K562 (cell line): Measurements from ENCODE around the gene TTC33. TPM values are rescaled to one million over a fixed set of nuclear protein-coding genes. Genes with fewer than 3 reads are reported as not detected.

Experiments
- ATAC-seq: fragments of 200-7000 bp; cut with Tn5 transposase; 3 replicates; pipeline ENCODE4 v1.9.1; 2020; ENCODE audit warnings: moderate library complexity
- BruUV-seq: library from RNA; stranded (reverse); fragments of 400-500 nt; replicated peaks from 2 replicates; lab custom pipeline; 2021; lab: Mats Ljungman, UMichigan
- CTCF ChIA-PET: fragments of 300-600 bp; formaldehyde crosslinking; extraction: SDS; loops from one replicate; lab custom pipeline; 2021; ENCODE audit warnings: low intra/inter-chr PET ratio; lab: Yijun Ruan, JAX
- POLR2A ChIA-PET: fragments of 300-600, 350-650 bp; sonication (Branson Sonifier 250); formaldehyde crosslinking; extraction: SDS; loops from one replicate; lab custom pipeline; 2021; ENCODE audit warnings: antibody characterized with exemption, inconsistent platforms; lab: Yijun Ruan, JAX
- DNase-seq, 4 experiments: peaks; one replicate each; pipeline versions ENCODE4 v3.0.0 to v3.0.0-alpha.2; 2011 to 2018; ENCODE audit warnings: low spot score in 3 of 4, mixed read lengths in 3 of 4; ENCODE audit errors: extremely low read depth in 1 of 4
- FAIRE-seq: peaks from 2 replicates; lab custom pipeline; 2011; peaks lifted over from hg19 to GRCh38; lab: Jason Lieb, UNC
- H2AFZ ChIP-seq: 2 replicates; pipeline ENCODE4 v1.6.0; 2011; ENCODE audit warnings: low read depth, low read length, control low read depth, inconsistent platforms
- H3K27ac ChIP-seq: fragments of 200-600 bp; 3 replicates; pipeline ENCODE4 v1.8.0; 2011; ENCODE audit warnings: low read depth, mild to moderate bottlenecking, control low read depth, inconsistent platforms, low read length, moderate library complexity, mixed read lengths; ENCODE audit errors: extremely low read depth
- H3K27me3 ChIP-seq, 2 experiments: fragments of 300-600 bp in 1 of 2; 2 replicates in 1 of 2; 3 replicates in 1 of 2; pipeline versions ENCODE4 v1.6.0 to v1.8.0; 2011; ENCODE audit warnings: inconsistent platforms in 2 of 2, low read length in 2 of 2, mild to moderate bottlenecking in 1 of 2, mixed read lengths in 1 of 2, moderate library complexity in 1 of 2; ENCODE audit not compliant: control insufficient read depth in 2 of 2, insufficient read depth in 2 of 2
- H3K36me3 ChIP-seq: fragments of 300-600 bp; 3 replicates; pipeline ENCODE4 v1.8.0; 2011; ENCODE audit warnings: mild to moderate bottlenecking, low read length, inconsistent platforms; ENCODE audit not compliant: control insufficient read depth, insufficient read depth
- H3K4me1 ChIP-seq, 2 experiments: fragments of 200-600 bp in 1 of 2; replicated peaks in 1 of 2; 2 replicates in 1 of 2; 3 replicates in 1 of 2; pipeline versions ENCODE4 v1.5.1 to v1.8.0; 2011; ENCODE audit warnings: inconsistent platforms in 2 of 2, low read length in 2 of 2, mild to moderate bottlenecking in 1 of 2, mixed read lengths in 1 of 2, moderate library complexity in 1 of 2; ENCODE audit not compliant: control insufficient read depth in 2 of 2, insufficient read depth in 2 of 2
- H3K4me2 ChIP-seq: 2 replicates; pipeline ENCODE4 v1.6.1; 2011; ENCODE audit warnings: low read length, control low read depth, inconsistent platforms, mixed read lengths; ENCODE audit not compliant: insufficient read depth
- H3K4me3 ChIP-seq: fragments of 200-600 bp; sonication (generic), shearing (Covaris generic); 2 replicates; pipeline ENCODE4 v1.5.1; 2016; ENCODE audit warnings: control low read depth, inconsistent platforms
- H3K79me2 ChIP-seq: fragments of 200-600 bp; 3 replicates; pipeline ENCODE4 v1.8.0; 2011; ENCODE audit warnings: low read length, inconsistent platforms; ENCODE audit not compliant: control insufficient read depth, insufficient read depth
- H3K9ac ChIP-seq, 2 experiments: 2 replicates each; pipeline versions ENCODE4 v1.6.0 to v1.6.1; 2011; ENCODE audit warnings: low read depth in 2 of 2, low read length in 2 of 2, control low read depth in 1 of 2, inconsistent platforms in 1 of 2, mild to moderate bottlenecking in 1 of 2, mixed read lengths in 1 of 2; ENCODE audit not compliant: insufficient read depth in 1 of 2
- H3K9me1 ChIP-seq: one replicate; pipeline ENCODE4 v1.6.0; 2011; ENCODE audit warnings: inconsistent platforms, mild to moderate bottlenecking, low read length, moderate library complexity; ENCODE audit not compliant: control insufficient read depth, insufficient read depth
- H3K9me3 ChIP-seq: replicated peaks from 2 replicates; pipeline ENCODE4 v1.5.1; 2011; ENCODE audit warnings: low read depth, low read length, inconsistent platforms; ENCODE audit not compliant: control insufficient read depth, insufficient read depth
- H4K20me1 ChIP-seq: replicated peaks from 2 replicates; pipeline ENCODE4 v1.6.1; 2011; ENCODE audit warnings: low read length, inconsistent platforms, mixed read lengths; ENCODE audit not compliant: control insufficient read depth, insufficient read depth
- ARID1B ChIP-seq: fragments of 450-650 bp; IDR thresholded peaks from 2 replicates; pipeline ENCODE4 v1.6.1; 2016; ENCODE audit warnings: antibody characterized with exemption, mild to moderate bottlenecking, inconsistent platforms
- CBFA2T3 ChIP-seq: fragments of 450-650 bp; IDR thresholded peaks from 2 replicates; pipeline ENCODE4 v1.6.1; 2017
- JUNB ChIP-seq: fragments of 450-650 bp; formaldehyde crosslinking; conservative IDR thresholded peaks from 2 replicates; pipeline ENCODE4 v1.4.0; 2020; ENCODE audit warnings: mild to moderate bottlenecking
- SMAD2 ChIP-seq: fragments of 150-350 bp; IDR thresholded peaks from 2 replicates; pipeline ENCODE4 v1.6.1; 2014; ENCODE audit warnings: low read depth, mild to moderate bottlenecking, low read length
- SRF ChIP-seq, 2 experiments: fragments of 250-450, 450-650 bp in 1 of 2; sonication (Bioruptor Pico) in 1 of 2; sonication (generic) in 1 of 2; formaldehyde crosslinking; IDR thresholded peaks; 2 replicates each; pipeline versions ENCODE4 v1.5.0 to v1.5.1; 2020 to 2022; ENCODE audit warnings: mild to moderate bottlenecking in 1 of 2, missing genetic modification reagents in 1 of 2
- TCFL5 ChIP-seq: fragments of 250-450 bp; sonication (Bioruptor Pico); conservative IDR thresholded peaks from 2 replicates; pipeline ENCODE4 v1.6.1; 2021; ENCODE audit warnings: mild to moderate bottlenecking, moderate library complexity, matching md5 sums
- ZNF764 ChIP-seq: fragments of 250-450 bp; sonication (Bioruptor Pico); IDR thresholded peaks from 2 replicates; pipeline ENCODE4 v1.4.0; 2020; ENCODE audit warnings: low read depth, mild to moderate bottlenecking, moderate library complexity
- WGBS: fragments of 100-300 bp; shearing (Covaris generic); methylation state at CpG from one replicate; pipeline ENCODE4 v1.1.6; 2016; ENCODE audit warnings: low coverage, mixed read lengths; ENCODE audit not compliant: insufficient coverage; ENCODE audit errors: missing lambda C conversion rate; 5-methylcytosine and 5-hydroxymethylcytosine counted together
- in situ Hi-C: fragments of 300-500 bp; cut with MboI; formaldehyde crosslinking; loops from 4 replicates; pipeline ENCODE4 v1.15.0; 2018; ENCODE audit warnings: inconsistent platforms, mixed read lengths
- intact Hi-C: fragments of 100-400 bp; cut with micrococcal nuclease; formaldehyde crosslinking; loops from 2 replicates; pipeline ENCODE4 v1.14.2; 2022
- polyA plus RNA-seq, 8 experiments: library from polyadenylated mRNA; depleted of rRNA in 4 of 8; stranded (reverse) in 5 of 8; unstranded in 3 of 8; fragments of >200 nt; fragmentation: Nextera tagmentation in 2 of 8; fragmentation: Illumina TruSeq in 1 of 8; extraction: Ambion mirVana in 2 of 8; extraction: Trizol in 1 of 8; gene quantifications; 2 replicates each; pipeline versions ENCODE4 v1.2.1 to v1.2.3, GENCODE V29; 2011 to 2014; ENCODE audit warnings: inconsistent platforms in 1 of 8, missing spikeins in 1 of 8
- total RNA-seq, 7 experiments: library from RNA; depleted of rRNA in 6 of 7; stranded (reverse); fragments of >200 nt in 6 of 7; fragmentation: Illumina TruSeq in 2 of 7; extraction: Trizol in 2 of 7; gene quantifications; 2 replicates each; pipeline versions ENCODE4 v1.2.1 to v1.2.3, GENCODE V29; 2011 to 2021; ENCODE audit warnings: low replicate concordance in 1 of 7
- TF ChIP-seq, protein P1 (sequence below): sonication (generic); formaldehyde crosslinking; IDR thresholded peaks from 2 replicates; pipeline ENCODE4 v1.8.1; 2022; ENCODE audit warnings: missing genetic modification reagents
- TF ChIP-seq, protein P2 (sequence below), 2 experiments: fragments of 450-650 bp; IDR thresholded peaks; 2 replicates each; pipeline ENCODE4 v1.6.1; 2016
- TF ChIP-seq, protein P3 (sequence below): fragments of 450-650 bp; IDR thresholded peaks from 2 replicates; pipeline ENCODE4 v1.6.1; 2016; ENCODE audit warnings: low read depth

TTC33 gene
- total and polyA plus RNA-seq, 9 of the 15 experiments (the other 6 are each of a cell fraction or from before 2014, with no cell fraction given), result 11.5 to 24.9 (median 21.1) TPM

DNA sequence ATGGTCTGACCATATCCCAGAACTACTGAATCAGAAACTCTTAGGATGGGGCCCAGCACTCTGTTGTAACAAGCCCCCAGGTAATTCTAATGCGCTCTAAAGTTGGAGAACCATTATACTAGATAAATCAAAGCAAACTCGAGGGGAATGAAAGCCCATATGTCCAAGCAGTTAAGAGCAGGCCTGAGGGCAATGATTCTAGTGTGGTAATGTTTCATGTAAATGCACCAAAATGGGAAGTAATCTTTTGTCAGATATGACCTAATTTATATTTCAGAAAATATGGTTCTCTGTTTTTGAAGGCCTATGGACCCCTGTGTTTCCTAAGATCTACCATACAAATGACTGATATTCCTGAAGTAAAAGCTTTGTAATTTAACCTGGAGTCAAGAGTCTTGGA is 184.0 kb downstream of the TTC33 start (continued):
- TF ChIP-seq, protein P1, sequence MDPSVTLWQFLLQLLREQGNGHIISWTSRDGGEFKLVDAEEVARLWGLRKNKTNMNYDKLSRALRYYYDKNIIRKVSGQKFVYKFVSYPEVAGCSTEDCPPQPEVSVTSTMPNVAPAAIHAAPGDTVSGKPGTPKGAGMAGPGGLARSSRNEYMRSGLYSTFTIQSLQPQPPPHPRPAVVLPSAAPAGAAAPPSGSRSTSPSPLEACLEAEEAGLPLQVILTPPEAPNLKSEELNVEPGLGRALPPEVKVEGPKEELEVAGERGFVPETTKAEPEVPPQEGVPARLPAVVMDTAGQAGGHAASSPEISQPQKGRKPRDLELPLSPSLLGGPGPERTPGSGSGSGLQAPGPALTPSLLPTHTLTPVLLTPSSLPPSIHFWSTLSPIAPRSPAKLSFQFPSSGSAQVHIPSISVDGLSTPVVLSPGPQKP (CRISPR knock-in tag), result no peak
- TF ChIP-seq, all 486 proteins: peak for 0

DNA sequence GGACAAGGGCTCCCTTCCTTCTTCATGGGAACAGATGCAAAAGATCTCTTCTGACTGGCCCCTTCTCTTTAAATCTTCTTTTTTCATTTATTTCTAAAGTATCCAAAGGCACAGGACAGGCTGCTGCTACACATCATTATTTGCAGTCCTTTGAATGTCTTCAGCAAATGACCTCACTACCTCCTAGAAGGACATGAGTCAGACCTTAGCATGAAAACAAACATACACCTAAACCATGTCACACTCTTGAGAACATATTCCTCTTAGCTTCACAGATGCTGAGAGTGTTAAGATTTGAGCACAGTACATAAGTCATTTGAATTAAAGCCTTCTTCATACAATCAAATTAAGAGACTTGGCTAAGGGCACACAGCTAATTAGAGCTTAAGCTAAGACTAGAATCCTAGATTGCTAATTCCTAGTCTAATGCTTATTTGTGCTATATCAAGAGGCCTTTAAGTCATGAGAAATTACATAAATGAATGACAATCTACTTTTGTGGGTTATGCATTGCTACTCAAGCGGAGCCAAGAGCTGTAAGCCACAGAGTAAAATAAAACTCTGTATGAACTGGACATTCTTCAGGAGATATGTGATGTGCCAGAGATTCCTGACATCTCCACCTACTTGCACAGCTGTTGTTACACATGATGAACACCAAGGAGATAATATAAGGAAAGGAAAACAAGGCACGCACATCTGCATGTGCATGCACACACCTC is 185.2 kb downstream of the TTC33 start:
- Histone ChIP-seq H3K79me2 (no peaks in the 10 kb centered on the region), H3K9me1 (no peaks in the 10 kb centered on the region), H3K4me3 (no peak overlapping the region), H3K9ac (no peak overlapping the region), H3K27ac (no peak overlapping the region), H3K27me3 (no peaks in the 10 kb centered on the region), H3K4me2 (no peak overlapping the region), H4K20me1 (no peaks in the 10 kb centered on the region), H3K4me1 (no peaks in the 10 kb centered on the region), H3K9me3 (no peaks in the 10 kb centered on the region), H2AFZ (no peak overlapping the region), H3K36me3 (no peaks in the 10 kb centered on the region)
- 0% methylated on average over 2 of the region's 2 CpGs for WGBS
- FAIRE-seq, result no peak
- POLR2A ChIA-PET, result interaction anchor here (1.1 kb wide), 1 partner anchor 13 kb away, joined by 4 read pairs; no protein-coding TSS in a partner anchor
- no peak for ATAC-seq
- CTCF ChIA-PET, result no interaction called here
- DNase-seq, result no peak
- no TSS peak for BruUV-seq
- intact Hi-C loops, result no loop called here
- in situ Hi-C loops, result no loop called here
- TF ChIP-seq ZNF764 (CRISPR knock-in tag) (no peak), SRF (CRISPR knock-in tag; IDR thresholded peaks at IDR 0.05) (no peak), JUNB (CRISPR knock-in tag) (no peak), CBFA2T3 (no peak), ARID1B (no peak), SMAD2 (no peak), TCFL5 (CRISPR knock-in tag) (no peak)
- TF ChIP-seq, protein P2, sequence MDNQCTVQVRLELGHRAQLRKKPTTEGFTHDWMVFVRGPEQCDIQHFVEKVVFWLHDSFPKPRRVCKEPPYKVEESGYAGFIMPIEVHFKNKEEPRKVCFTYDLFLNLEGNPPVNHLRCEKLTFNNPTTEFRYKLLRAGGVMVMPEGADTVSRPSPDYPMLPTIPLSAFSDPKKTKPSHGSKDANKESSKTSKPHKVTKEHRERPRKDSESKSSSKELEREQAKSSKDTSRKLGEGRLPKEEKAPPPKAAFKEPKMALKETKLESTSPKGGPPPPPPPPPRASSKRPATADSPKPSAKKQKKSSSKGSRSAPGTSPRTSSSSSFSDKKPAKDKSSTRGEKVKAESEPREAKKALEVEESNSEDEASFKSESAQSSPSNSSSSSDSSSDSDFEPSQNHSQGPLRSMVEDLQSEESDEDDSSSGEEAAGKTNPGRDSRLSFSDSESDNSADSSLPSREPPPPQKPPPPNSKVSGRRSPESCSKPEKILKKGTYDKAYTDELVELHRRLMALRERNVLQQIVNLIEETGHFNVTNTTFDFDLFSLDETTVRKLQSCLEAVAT (IDR thresholded peaks at IDR 0.05), result no peak
- TF ChIP-seq, protein P3, sequence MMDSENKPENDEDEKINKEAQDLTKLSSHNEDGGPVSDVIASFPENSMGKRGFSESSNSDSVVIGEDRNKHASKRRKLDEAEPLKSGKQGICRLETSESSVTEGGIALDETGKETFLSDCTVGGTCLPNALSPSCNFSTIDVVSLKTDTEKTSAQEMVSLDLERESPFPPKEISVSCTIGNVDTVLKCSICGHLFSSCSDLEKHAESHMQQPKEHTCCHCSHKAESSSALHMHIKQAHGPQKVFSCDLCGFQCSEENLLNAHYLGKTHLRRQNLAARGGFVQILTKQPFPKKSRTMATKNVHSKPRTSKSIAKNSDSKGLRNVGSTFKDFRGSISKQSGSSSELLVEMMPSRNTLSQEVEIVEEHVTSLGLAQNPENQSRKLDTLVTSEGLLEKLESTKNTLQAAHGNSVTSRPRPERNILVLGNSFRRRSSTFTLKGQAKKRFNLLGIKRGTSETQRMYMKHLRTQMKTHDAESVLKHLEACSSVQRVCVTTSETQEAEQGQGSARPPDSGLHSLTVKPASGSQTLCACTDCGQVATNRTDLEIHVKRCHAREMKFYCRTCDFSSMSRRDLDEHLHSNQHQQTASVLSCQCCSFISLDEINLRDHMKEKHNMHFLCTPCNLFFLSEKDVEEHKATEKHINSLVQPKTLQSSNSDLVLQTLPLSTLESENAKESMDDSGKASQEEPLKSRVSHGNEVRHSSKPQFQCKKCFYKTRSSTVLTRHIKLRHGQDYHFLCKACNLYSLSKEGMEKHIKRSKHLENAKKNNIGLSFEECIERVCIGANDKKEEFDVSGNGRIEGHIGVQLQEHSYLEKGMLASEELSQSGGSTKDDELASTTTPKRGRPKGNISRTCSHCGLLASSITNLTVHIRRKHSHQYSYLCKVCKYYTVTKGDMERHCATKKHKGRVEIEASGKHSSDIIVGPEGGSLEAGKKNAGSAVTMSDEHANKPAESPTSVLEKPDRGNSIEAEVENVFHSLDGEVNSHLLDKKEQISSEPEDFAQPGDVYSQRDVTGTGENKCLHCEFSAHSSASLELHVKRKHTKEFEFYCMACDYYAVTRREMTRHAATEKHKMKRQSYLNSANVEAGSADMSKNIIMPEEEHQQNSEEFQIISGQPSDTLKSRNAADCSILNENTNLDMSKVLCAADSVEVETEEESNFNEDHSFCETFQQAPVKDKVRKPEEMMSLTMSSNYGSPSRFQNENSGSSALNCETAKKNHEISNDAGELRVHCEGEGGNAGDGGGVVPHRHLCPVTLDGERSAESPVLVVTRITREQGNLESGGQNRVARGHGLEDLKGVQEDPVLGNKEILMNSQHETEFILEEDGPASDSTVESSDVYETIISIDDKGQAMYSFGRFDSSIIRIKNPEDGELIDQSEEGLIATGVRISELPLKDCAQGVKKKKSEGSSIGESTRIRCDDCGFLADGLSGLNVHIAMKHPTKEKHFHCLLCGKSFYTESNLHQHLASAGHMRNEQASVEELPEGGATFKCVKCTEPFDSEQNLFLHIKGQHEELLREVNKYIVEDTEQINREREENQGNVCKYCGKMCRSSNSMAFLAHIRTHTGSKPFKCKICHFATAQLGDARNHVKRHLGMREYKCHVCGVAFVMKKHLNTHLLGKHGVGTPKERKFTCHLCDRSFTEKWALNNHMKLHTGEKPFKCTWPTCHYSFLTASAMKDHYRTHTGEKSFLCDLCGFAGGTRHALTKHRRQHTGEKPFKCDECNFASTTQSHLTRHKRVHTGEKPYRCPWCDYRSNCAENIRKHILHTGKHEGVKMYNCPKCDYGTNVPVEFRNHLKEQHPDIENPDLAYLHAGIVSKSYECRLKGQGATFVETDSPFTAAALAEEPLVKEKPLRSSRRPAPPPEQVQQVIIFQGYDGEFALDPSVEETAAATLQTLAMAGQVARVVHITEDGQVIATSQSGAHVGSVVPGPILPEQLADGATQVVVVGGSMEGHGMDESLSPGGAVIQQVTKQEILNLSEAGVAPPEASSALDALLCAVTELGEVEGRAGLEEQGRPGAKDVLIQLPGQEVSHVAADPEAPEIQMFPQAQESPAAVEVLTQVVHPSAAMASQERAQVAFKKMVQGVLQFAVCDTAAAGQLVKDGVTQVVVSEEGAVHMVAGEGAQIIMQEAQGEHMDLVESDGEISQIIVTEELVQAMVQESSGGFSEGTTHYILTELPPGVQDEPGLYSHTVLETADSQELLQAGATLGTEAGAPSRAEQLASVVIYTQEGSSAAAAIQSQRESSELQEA, result no peak
